ENCODE data around the gene EBF3. TPM values are rescaled to one million over a fixed set of nuclear protein-coding genes. Genes with fewer than 3 reads are reported as not detected.

Gene EBF3
- total and polyA plus RNA-seq, 9 of the 15 experiments (the other 6 are each of a cell fraction or from before 2014, with no cell fraction given) = not detected

DNA sequence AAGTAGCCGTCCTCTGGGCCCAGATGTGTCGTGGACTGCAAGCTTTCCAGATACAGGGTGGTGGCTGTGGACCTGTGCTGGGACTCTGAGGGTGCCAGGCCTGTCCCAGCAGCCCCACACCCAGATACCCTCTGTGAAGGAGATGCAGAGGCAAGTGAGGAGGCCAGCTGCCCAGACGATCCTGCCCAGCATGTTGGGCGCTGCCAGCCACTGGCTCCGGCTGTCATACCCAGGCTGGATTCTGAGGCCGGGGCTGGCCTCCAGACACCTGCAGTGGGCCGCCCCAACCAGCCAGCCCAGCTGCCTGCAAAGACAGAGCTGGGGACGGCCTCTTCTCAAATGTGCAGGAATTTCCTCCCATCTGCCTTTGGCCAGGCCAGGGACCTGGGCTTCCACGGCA is 39.1 kb upstream of the EBF3 start:
- BruUV-seq (replicated peaks) = no TSS peak
- intact Hi-C loops (cut with micrococcal nuclease) = no loop called here
- 2% methylated on average over 6 of the region's 9 CpGs for WGBS (ENCODE audit: insufficient coverage, low coverage, missing lambda C conversion rate)

GRCh38 chr10:130002606-130003005 is 38.5 kb upstream of the EBF3 start:
- H3K9ac ChIP-seq (ENCODE audit: insufficient read depth in 1 of 2, low read depth in 2 of 2, low read length in 2 of 2) = no peak overlapping the region
- intact Hi-C loops (cut with micrococcal nuclease) (no loop called here), in situ Hi-C loops (cut with MboI) (no loop called here)
- H3K79me2 ChIP-seq (ENCODE audit: control insufficient read depth, insufficient read depth, low read length) = no peaks in the 10 kb centered on the region
- POLR2A ChIA-PET = no interaction called here
- H3K4me3 ChIP-seq = no peak overlapping the region
- no peaks in the 10 kb centered on the region for H3K9me3 ChIP-seq (replicated peaks; ENCODE audit: control insufficient read depth, insufficient read depth, low read depth, low read length)
- no peaks in the 10 kb centered on the region for H4K20me1 ChIP-seq (replicated peaks; ENCODE audit: control insufficient read depth, insufficient read depth, low read length)
- no peaks in the 10 kb centered on the region for H3K9me1 ChIP-seq (ENCODE audit: control insufficient read depth, insufficient read depth, low read length)
- H3K4me2 ChIP-seq (ENCODE audit: insufficient read depth, low read length) = no peak overlapping the region
- no peaks in the 10 kb centered on the region for H3K36me3 ChIP-seq (ENCODE audit: control insufficient read depth, insufficient read depth, low read length)
- BruUV-seq (replicated peaks) = no TSS peak
- no peak for FAIRE-seq
- no peak for ATAC-seq
- CTCF ChIA-PET (ENCODE audit: low intra/inter-chr PET ratio) = no interaction called here
- DNase-seq (ENCODE audit: extremely low read depth in 1 of 4, low spot score in 3 of 4) = no peak
- WGBS (ENCODE audit: insufficient coverage, low coverage, missing lambda C conversion rate) = 2% methylated on average over 13 of the region's 14 CpGs
- H2AFZ ChIP-seq (ENCODE audit: low read depth, low read length) = no peak overlapping the region
- no peaks in the 10 kb centered on the region for H3K27me3 ChIP-seq (ENCODE audit: control insufficient read depth in 2 of 2, insufficient read depth in 2 of 2, low read length in 2 of 2)
- TF ChIP-seq POLR2A (conservative IDR thresholded peaks at IDR 0.05) = no peak
- no peaks in the 10 kb centered on the region for H3K4me1 ChIP-seq (replicated peaks in 1 of 2; ENCODE audit: control insufficient read depth in 2 of 2, insufficient read depth in 2 of 2, low read length in 2 of 2)
- H3K27ac ChIP-seq (ENCODE audit: extremely low read depth, low read depth, low read length) = no peak overlapping the region

More for the DNA sequence above, 39.1 kb upstream of the EBF3 start:
- no peak for TF ChIP-seq ZKSCAN1 (IDR thresholded peaks at IDR 0.05; ENCODE audit: low read depth, low read length)
- no peak for TF ChIP-seq ZNF512 (tag; IDR thresholded peaks at IDR 0.05)
- TF ChIP-seq SAFB (IDR thresholded peaks at IDR 0.05; ENCODE audit: borderline replicate concordance, low read depth, low read length) = no peak
- no peak for TF ChIP-seq SP1 (CRISPR knock-in tag; IDR thresholded peaks at IDR 0.05)
- H3K79me2 ChIP-seq (ENCODE audit: control insufficient read depth, insufficient read depth, low read length) = no peaks in the 10 kb centered on the region
- H3K9me3 ChIP-seq (replicated peaks; ENCODE audit: control insufficient read depth, insufficient read depth, low read depth, low read length) = no peaks in the 10 kb centered on the region
- H4K20me1 ChIP-seq (replicated peaks; ENCODE audit: control insufficient read depth, insufficient read depth, low read length) = no peaks in the 10 kb centered on the region
- no peak overlapping the region for H3K4me2 ChIP-seq (ENCODE audit: insufficient read depth, low read length)
- H3K9ac ChIP-seq (ENCODE audit: insufficient read depth in 1 of 2, low read depth in 2 of 2, low read length in 2 of 2) = no peak overlapping the region
- in situ Hi-C loops (cut with MboI) = no loop called here
- no peaks in the 10 kb centered on the region for H3K27me3 ChIP-seq (ENCODE audit: control insufficient read depth in 2 of 2, insufficient read depth in 2 of 2, low read length in 2 of 2)
- no peak overlapping the region for H2AFZ ChIP-seq (ENCODE audit: low read depth, low read length)
- no peaks in the 10 kb centered on the region for H3K4me1 ChIP-seq (replicated peaks in 1 of 2; ENCODE audit: control insufficient read depth in 2 of 2, insufficient read depth in 2 of 2, low read length in 2 of 2)
- H3K27ac ChIP-seq (ENCODE audit: extremely low read depth, low read depth, low read length) = no peak overlapping the region
- ChIA-PET POLR2A (no interaction called here), CTCF (ENCODE audit: low intra/inter-chr PET ratio) (no interaction called here)
- ATAC-seq (no peak), DNase-seq (ENCODE audit: extremely low read depth in 1 of 4, low spot score in 3 of 4) (no peak), FAIRE-seq (no peak)
- H3K36me3 ChIP-seq (ENCODE audit: control insufficient read depth, insufficient read depth, low read length) = no peaks in the 10 kb centered on the region
- no peaks in the 10 kb centered on the region for H3K9me1 ChIP-seq (ENCODE audit: control insufficient read depth, insufficient read depth, low read length)
- H3K4me3 ChIP-seq = no peak overlapping the region
